Type B pancreatic cell (in vitro differentiated cells): ENCODE measurements around the gene ZNF462. TPM values are rescaled to one million over a fixed set of nuclear protein-coding genes. Genes with fewer than 3 reads are reported as not detected.

Source experiments
- DNase-seq: peaks from one replicate; pipeline ENCODE4 v3.0.0; 2021; ENCODE audit warnings: mixed read lengths; ENCODE audit not compliant: unreplicated experiment; ENCODE audit errors: extremely low spot score
- H3K27ac Mint-ChIP-seq: 2 replicates; pipeline ENCODE4 v1.8.0; 2021; ENCODE audit warnings: mild to moderate bottlenecking, mixed read lengths
- H3K27me3 Mint-ChIP-seq: 2 replicates; pipeline ENCODE4 v1.8.0; 2021; ENCODE audit warnings: mixed read lengths
- H3K36me3 Mint-ChIP-seq: 2 replicates; pipeline ENCODE4 v1.8.0; 2021; ENCODE audit warnings: mixed read lengths
- H3K4me1 Mint-ChIP-seq: one replicate; pipeline ENCODE4 v1.8.0; 2021; ENCODE audit warnings: mixed read lengths; ENCODE audit not compliant: unreplicated experiment
- H3K4me3 Mint-ChIP-seq: 2 replicates; pipeline ENCODE4 v1.8.0; 2021; ENCODE audit warnings: mild to moderate bottlenecking, mixed read lengths
- H3K9me3 Mint-ChIP-seq: 2 replicates; pipeline ENCODE4 v1.8.0; 2021; ENCODE audit warnings: mixed read lengths
- total RNA-seq: library from RNA; stranded (reverse); gene quantifications from 2 replicates; pipeline ENCODE4 v1.2.1, GENCODE V29; 2021; ENCODE audit warnings: low replicate concordance
- TF ChIP-seq, protein P1 (sequence below): fragments of 200-600 bp; sonication (generic); conservative IDR thresholded peaks from 2 replicates; pipeline ENCODE4 v1.5.0; 2021; ENCODE audit warnings: antibody characterized with exemption, mild to moderate bottlenecking

ZNF462 gene
- total RNA-seq, 1 donor from 2014 or later: 124 TPM

DNA sequence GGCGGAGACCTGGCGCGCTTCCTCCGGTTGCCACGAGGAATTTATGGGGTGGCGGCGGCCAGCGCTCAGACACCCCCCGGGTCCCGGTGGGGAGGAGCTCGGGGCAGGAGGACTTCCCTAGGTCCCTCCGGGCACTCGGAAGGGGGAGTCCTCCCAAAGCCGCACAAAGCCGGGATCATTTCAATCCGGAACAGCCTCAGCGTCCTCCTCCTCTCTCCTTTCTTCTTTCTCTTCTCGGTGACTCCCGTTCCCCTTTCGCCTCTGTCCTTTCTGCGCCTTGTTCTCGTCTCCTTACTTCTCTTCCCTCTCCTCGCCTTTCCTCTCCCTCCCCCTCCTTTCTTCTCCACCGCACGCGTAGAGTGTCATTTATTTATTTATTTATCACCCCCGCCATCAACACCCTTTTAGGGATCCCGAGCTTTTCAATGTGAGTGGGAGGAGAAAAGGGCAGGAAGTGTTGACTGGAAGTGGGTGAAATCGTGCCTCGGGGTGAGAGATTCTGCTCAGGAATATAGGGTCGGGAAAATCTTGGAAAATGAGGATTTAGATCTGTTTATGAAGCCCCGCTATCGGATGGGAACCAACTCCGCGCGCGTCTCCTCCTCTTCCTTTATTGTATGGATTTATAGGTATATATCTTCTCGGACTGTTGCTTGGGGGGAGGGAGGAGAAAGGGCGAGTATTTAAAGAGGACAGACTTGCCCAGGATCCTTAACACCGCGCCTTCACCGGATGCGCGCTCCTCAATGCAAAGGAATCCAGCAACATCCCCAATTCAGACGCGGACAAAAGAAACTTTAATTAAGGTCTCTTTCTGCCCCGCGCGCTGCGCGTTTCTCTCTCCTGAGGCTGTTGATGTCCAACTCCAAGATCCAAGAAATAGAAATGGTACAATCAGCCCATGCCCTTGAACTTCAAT, 2.0 kb upstream of the ZNF462 start:
- Mint-ChIP-seq H3K4me1 (peaks cover 11% of the 10 kb centered on the region), H3K27ac (peak overlapping the region; percentile 91), H3K36me3 (peaks cover 9% of the 10 kb centered on the region), H3K27me3 (peaks cover 20% of the 10 kb centered on the region), H3K4me3 (peak overlapping the region; percentile 95), H3K9me3 (no peaks in the 10 kb centered on the region)
- TF ChIP-seq, protein P1, sequence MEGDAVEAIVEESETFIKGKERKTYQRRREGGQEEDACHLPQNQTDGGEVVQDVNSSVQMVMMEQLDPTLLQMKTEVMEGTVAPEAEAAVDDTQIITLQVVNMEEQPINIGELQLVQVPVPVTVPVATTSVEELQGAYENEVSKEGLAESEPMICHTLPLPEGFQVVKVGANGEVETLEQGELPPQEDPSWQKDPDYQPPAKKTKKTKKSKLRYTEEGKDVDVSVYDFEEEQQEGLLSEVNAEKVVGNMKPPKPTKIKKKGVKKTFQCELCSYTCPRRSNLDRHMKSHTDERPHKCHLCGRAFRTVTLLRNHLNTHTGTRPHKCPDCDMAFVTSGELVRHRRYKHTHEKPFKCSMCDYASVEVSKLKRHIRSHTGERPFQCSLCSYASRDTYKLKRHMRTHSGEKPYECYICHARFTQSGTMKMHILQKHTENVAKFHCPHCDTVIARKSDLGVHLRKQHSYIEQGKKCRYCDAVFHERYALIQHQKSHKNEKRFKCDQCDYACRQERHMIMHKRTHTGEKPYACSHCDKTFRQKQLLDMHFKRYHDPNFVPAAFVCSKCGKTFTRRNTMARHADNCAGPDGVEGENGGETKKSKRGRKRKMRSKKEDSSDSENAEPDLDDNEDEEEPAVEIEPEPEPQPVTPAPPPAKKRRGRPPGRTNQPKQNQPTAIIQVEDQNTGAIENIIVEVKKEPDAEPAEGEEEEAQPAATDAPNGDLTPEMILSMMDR: no peak
- DNase-seq: peak; percentile 72

DNA sequence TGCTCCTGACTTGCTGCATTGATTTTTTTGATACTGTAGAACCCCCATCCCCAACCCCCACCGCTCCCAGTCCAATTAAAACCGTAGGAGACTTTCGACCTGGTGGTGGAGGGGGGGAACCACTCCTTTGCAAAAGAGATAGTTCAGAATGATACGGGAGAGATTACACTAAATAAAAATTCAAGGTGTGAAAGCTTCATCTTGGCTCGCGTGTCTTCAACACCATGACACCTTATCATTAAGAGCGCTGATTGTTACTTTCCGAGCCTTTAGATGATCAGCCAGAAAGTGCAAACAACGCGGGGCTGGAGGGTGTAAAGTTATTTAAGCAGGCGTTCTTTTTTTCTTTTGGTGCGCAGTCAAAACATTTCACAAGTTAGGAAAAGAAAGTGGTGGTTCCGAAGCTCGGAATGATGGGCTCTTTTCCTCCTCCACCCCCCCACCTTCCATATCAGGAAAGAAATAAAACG, 1.3 kb upstream of the ZNF462 start:
- no peak for DNase-seq
- TF ChIP-seq, protein P1: peak; percentile 53
- peak overlapping the region; percentile 95 for H3K4me3 Mint-ChIP-seq
- H3K27me3 Mint-ChIP-seq: peaks cover 20% of the 10 kb centered on the region
- peaks cover 15% of the 10 kb centered on the region for H3K36me3 Mint-ChIP-seq
- no peaks in the 10 kb centered on the region for H3K9me3 Mint-ChIP-seq
- peak overlapping the region; percentile 91 for H3K27ac Mint-ChIP-seq
- H3K4me1 Mint-ChIP-seq: peaks cover 18% of the 10 kb centered on the region

DNA sequence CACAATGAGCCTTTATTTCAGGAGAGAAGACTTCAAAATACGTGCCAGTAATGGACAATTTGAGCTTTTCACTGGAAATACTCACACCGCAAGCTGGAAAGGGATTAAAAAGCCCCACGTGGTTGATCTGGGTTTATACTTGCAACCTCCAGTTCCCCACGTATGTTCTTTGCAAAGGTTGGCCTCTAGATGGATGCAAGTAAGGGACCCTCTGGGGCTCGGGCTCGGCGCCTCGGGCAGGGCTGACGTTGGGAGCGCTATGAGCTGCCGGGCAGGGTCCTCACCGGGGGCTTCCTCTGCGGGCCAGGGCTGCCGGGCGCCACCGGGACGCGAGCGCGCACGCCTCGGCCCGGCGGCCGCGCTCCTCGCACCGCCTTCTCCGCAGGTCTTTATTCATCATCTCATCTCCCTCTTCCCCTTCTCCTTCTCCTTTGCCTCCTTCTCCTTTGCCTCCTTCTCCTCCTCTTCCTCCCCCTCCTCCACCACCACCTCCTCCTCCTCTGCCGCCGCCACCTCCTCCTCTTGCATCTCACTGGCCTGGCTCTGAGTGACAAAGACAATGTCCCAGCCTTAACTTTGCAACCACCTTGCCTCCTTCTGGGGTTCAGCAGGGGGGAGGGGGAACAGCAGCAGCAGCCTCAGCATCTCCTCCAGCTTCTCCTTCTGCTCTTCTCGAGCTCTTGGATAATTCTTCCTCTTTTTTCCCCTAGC, 701 bp upstream of the ZNF462 start:
- Mint-ChIP-seq H3K36me3 (peaks cover 19% of the 10 kb centered on the region), H3K27me3 (peaks cover 20% of the 10 kb centered on the region), H3K4me3 (peak overlapping the region; percentile 95), H3K9me3 (no peaks in the 10 kb centered on the region), H3K4me1 (peaks cover 24% of the 10 kb centered on the region), H3K27ac (peak overlapping the region; percentile 91)
- peak; percentile 76 for DNase-seq
- TF ChIP-seq, protein P1: no peak

DNA sequence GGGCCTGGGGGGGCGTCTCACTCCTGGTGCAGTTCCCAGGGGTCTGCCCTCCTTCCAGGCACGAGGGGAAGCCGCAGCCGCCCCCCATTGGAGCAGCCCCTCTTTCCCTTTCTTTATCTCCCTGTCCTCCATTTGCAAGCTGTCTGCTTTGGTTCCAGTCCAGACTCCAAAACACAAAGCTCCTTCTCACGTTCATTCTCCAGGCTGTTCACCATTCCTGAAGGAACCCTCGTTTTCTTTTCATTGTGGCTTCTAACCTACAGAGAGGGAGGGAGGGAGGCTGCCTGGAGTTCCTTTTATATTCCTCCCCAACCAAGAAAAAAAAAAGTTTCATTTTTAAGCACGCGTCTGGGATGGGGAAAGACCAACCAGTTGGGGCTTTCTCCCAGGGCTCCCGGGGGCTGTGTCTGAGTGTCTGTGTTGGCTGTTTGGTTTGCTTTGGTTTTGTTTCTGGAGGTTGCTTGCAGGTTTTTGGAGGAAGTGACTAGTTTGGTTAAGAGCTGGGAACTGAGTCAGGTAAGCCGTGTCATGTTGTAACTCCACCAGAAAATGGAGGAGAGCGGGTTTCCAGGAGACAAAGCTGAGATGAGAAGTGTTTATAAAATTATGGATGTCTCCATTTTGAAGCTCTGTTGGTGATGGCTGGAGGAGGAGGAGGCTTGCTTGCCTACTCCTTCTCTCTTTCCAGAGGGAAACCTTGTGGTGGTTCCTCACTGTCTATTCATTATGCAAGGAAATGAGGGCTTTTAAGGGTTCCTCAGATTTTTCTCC, 1.6 kb downstream of the ZNF462 start:
- Mint-ChIP-seq H3K9me3 (no peaks in the 10 kb centered on the region), H3K36me3 (peaks cover 38% of the 10 kb centered on the region), H3K27ac (peak overlapping the region; percentile 91), H3K4me1 (peaks cover 40% of the 10 kb centered on the region), H3K4me3 (peak overlapping the region; percentile 95), H3K27me3 (peaks cover 19% of the 10 kb centered on the region)
- DNase-seq: no peak
- TF ChIP-seq, protein P1: no peak

DNA sequence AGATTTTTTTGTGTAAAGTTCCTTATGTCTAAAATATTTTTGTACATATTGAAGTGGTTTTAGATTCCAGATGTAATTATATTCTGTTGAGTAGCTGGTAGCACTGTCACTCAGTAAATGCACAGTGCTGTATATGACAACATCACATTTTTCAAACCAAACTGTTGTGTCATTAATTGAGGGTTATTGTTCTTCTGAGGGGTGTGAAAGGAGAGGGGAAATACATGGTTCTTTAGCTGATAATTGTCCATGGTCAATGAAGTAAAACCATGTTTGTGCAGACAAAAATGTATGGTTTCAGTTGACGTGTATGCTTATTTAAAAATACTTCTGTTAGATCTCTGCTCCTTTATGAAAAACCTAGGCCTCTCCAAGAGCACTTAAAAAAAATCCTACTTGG, 3.3 kb downstream of the ZNF462 start:
- DNase-seq: no peak
- TF ChIP-seq, protein P1: no peak
- Mint-ChIP-seq H3K27ac (no peak overlapping the region), H3K4me1 (peaks cover 52% of the 10 kb centered on the region), H3K36me3 (peaks cover 49% of the 10 kb centered on the region), H3K27me3 (peaks cover 5% of the 10 kb centered on the region), H3K4me3 (peak overlapping the region; percentile 95), H3K9me3 (peaks cover 3% of the 10 kb centered on the region)
